Endothelial cell (in vitro differentiated cells): ENCODE measurements around the gene RAB44. TPM values are rescaled to one million over a fixed set of nuclear protein-coding genes. Genes with fewer than 3 reads are reported as not detected.

ENCODE experiments used
- DNase-seq: peaks from one replicate; pipeline ENCODE4 v3.0.0; 2021; ENCODE audit warnings: low spot score
- H3K27ac Mint-ChIP-seq: one replicate; pipeline ENCODE4 v1.8.0; 2021; ENCODE audit warnings: mixed read lengths, inconsistent platforms; ENCODE audit not compliant: unreplicated experiment
- H3K27me3 Mint-ChIP-seq: one replicate; pipeline ENCODE4 v1.8.0; 2021; ENCODE audit warnings: mild to moderate bottlenecking, moderate library complexity, mixed read lengths, inconsistent platforms; ENCODE audit not compliant: unreplicated experiment
- H3K36me3 Mint-ChIP-seq: one replicate; pipeline ENCODE4 v1.8.0; 2021; ENCODE audit warnings: mild to moderate bottlenecking, low read depth, mixed read lengths, inconsistent platforms; ENCODE audit not compliant: unreplicated experiment
- H3K4me1 Mint-ChIP-seq: one replicate; pipeline ENCODE4 v1.8.0; 2021; ENCODE audit warnings: mild to moderate bottlenecking, mixed read lengths, inconsistent platforms; ENCODE audit not compliant: unreplicated experiment
- H3K4me3 Mint-ChIP-seq: one replicate; pipeline ENCODE4 v1.8.0; 2021; ENCODE audit warnings: mild to moderate bottlenecking, mixed read lengths, inconsistent platforms; ENCODE audit not compliant: unreplicated experiment
- H3K9me3 Mint-ChIP-seq: one replicate; pipeline ENCODE4 v1.8.0; 2021; ENCODE audit warnings: mixed read lengths, inconsistent platforms; ENCODE audit not compliant: unreplicated experiment
- CTCF ChIP-seq: fragments of 200-600 bp; sonication (generic); IDR thresholded peaks from one replicate; pipeline ENCODE4 v1.5.0; 2021; ENCODE audit warnings: antibody characterized with exemption; ENCODE audit not compliant: unreplicated experiment
- total RNA-seq: library from RNA; stranded (reverse); fragmentation: NEBNext Ultra II Directional; extraction: Animal tissue kit (Norgen Biotek cat#: 25700); gene quantifications from one replicate; pipeline ENCODE4 v1.2.1, GENCODE V29; 2021; ENCODE audit not compliant: unreplicated experiment

Gene RAB44
- total RNA-seq, 1 donor from 2014 or later, result not detected

GRCh38 chr6:36657942-36658544 lies 39.6 kb upstream of the RAB44 start:
- Mint-ChIP-seq H3K27ac (no peak overlapping the region), H3K9me3 (no peaks in the 10 kb centered on the region), H3K27me3 (no peaks in the 10 kb centered on the region), H3K4me1 (peaks cover 2% of the 10 kb centered on the region), H3K4me3 (no peak overlapping the region), H3K36me3 (no peaks in the 10 kb centered on the region)
- TF ChIP-seq CTCF, result no peak
- DNase-seq, result no peak

GRCh38 chr6:36659271-36659670 lies 38.4 kb upstream of the RAB44 start:
- no peak for TF ChIP-seq CTCF
- Mint-ChIP-seq H3K27me3 (no peaks in the 10 kb centered on the region), H3K27ac (no peak overlapping the region), H3K4me3 (no peak overlapping the region), H3K36me3 (no peaks in the 10 kb centered on the region), H3K4me1 (peaks cover 7% of the 10 kb centered on the region), H3K9me3 (no peaks in the 10 kb centered on the region)
- DNase-seq, result no peak

DNA sequence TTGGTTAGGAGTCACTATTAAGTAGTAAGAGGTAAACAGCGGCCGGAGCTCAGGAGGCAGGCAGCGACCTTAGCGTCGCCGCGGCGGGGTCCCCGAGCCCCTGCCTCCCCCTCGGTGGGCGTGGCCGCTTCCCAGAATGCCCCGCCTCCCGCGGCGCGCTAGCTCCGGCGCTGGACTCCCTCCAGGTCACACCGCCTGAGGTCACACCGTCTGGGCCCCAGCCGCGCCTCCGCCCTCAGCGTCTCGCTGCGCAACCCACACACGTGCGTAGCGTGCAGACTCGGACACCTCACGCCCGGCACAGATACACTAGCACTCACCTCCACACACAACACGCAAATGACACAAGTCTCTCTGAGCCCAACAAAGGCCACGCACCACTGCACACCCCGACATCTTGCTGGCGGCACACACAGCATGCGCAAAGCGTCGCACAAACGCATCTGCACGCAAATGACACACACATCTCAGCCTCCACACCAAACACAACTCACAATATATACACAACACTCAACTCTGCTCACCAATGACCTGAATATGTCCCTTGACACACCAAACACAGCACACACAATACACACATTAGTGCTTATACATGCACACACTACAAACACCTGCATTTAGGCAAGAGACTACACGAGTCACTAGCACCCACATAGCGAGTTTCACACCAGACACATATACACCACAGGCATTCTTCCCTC lies 36.7 kb upstream of the RAB44 start:
- H3K9me3 Mint-ChIP-seq, result no peaks in the 10 kb centered on the region
- no peaks in the 10 kb centered on the region for H3K27me3 Mint-ChIP-seq
- no peak for DNase-seq
- no peak for TF ChIP-seq CTCF
- H3K36me3 Mint-ChIP-seq, result no peaks in the 10 kb centered on the region
- peaks cover 7% of the 10 kb centered on the region for H3K4me1 Mint-ChIP-seq
- no peak overlapping the region for H3K27ac Mint-ChIP-seq
- no peak overlapping the region for H3K4me3 Mint-ChIP-seq

DNA sequence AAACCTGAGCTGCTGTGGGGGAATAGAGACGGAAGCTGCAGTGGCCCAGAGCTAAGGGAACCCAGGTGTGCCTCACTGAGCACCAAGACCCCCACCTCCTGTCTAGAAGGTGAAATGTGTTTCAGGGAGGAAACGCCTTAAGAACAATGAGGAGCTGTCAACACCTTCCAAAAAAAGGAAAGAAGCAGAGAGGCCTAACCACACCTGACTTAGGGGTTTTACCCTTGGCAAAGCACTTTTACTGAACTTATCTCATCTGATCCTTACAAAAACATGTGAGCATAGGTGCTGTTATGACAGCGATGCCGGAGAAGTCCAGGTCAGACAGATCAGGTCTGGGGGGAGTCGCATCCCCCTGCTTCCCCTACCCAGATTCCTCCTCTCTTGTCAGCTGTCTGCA lies 35.2 kb upstream of the RAB44 start:
- no peak overlapping the region for H3K27ac Mint-ChIP-seq
- H3K36me3 Mint-ChIP-seq, result no peaks in the 10 kb centered on the region
- H3K4me1 Mint-ChIP-seq, result peaks cover 14% of the 10 kb centered on the region
- DNase-seq, result no peak
- H3K9me3 Mint-ChIP-seq, result no peaks in the 10 kb centered on the region
- no peak for TF ChIP-seq CTCF
- no peaks in the 10 kb centered on the region for H3K27me3 Mint-ChIP-seq
- no peak overlapping the region for H3K4me3 Mint-ChIP-seq

DNA sequence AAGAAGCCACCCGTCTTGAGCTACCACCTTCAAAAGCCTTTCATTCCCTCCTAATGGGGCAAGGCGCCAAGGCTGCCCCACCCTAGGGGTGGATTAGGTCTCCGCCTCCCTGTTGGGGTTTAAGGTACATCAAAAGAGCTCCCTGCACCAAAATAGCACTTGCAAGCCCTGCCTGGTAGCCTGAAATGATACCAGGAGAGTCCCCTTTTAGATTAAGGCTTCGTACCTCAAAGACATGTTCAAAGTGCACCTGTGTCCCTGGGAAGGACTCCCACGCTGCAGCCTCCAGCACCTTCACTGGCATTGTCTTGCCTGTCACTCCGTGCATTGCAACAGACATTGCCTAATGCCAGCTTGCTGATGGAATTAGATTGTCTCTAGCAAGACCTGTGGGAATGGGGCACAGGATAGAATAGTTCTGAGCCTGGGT lies 34.8 kb upstream of the RAB44 start:
- DNase-seq, result no peak
- peaks cover 15% of the 10 kb centered on the region for H3K4me1 Mint-ChIP-seq
- no peak overlapping the region for H3K4me3 Mint-ChIP-seq
- H3K27me3 Mint-ChIP-seq, result no peaks in the 10 kb centered on the region
- H3K27ac Mint-ChIP-seq, result no peak overlapping the region
- no peaks in the 10 kb centered on the region for H3K36me3 Mint-ChIP-seq
- no peak for TF ChIP-seq CTCF
- no peaks in the 10 kb centered on the region for H3K9me3 Mint-ChIP-seq
